ENCODE results near the gene SH3BP4.

DNA sequence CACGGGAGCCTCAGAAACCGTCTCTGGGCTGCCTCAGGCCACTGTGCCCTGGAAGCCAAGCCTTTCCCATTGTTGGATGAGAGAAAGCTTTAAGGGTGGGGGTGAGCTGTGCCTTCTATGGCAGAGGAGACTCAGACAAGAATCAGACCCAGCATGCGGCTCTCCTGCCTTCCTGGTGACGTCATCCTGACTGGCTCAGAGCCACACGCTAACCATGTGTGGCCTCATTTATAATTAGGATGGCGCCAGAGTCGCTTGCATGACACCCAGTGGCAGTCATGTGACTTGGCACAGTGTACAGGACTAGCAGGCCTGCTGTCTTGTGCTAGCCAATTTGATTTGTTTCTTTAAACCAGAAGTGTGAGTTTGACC lies 99.1 kb downstream of the SH3BP4 start:
- TF ChIP-seq EP300 (IDR thresholded peaks at IDR 0.05) (no peak), PHF8 (IDR thresholded peaks at IDR 0.05; ENCODE audit: borderline replicate concordance, low read depth) (no peak), RFX5 (IDR thresholded peaks at IDR 0.05) (no peak)

All from A549 (cell line).